Prostate gland (tissue), 2 donors: ENCODE data around the gene LTBP3. TPM values are rescaled to one million over a fixed set of nuclear protein-coding genes. Genes with fewer than 3 reads are reported as not detected.

Experiments used
- DNase-seq: peaks from one replicate; pipeline ENCODE4 v3.0.0-alpha.2; 2019; ENCODE audit warnings: low spot score
- H3K27ac ChIP-seq, 2 donors: fragments of 200-600 bp; sonication (generic); 2 replicates each; pipeline ENCODE4 v1.5.1; 2017 to 2019
- H3K27me3 ChIP-seq: fragments of 200-600 bp; sonication (generic); replicated peaks from 2 replicates; pipeline ENCODE4 v1.5.1; 2019; ENCODE audit not compliant: insufficient read depth
- H3K36me3 ChIP-seq, 2 donors: fragments of 200-600 bp; sonication (generic); 1 replicate in 1 of 2; 2 replicates in 1 of 2; pipeline versions ENCODE4 v1.5.1 to v1.8.1; 2017 to 2019
- H3K4me1 ChIP-seq: fragments of 200-600 bp; sonication (generic); replicated peaks from 2 replicates; pipeline ENCODE4 v1.5.1; 2019
- H3K4me3 ChIP-seq, 2 donors: fragments of 200-600 bp; sonication (generic); 2 replicates each; pipeline ENCODE4 v1.5.1; 2017 to 2019
- H3K9me3 ChIP-seq: fragments of 200-600 bp; sonication (generic); 2 replicates; pipeline ENCODE4 v1.5.1; 2017
- POLR2A ChIP-seq: fragments of 450-650 bp; IDR thresholded peaks from one replicate; pipeline ENCODE4 v1.6.1; 2016; ENCODE audit warnings: antibody characterized with exemption, mild to moderate bottlenecking
- POLR2AphosphoS5 ChIP-seq: sonication (generic); formaldehyde crosslinking; IDR thresholded peaks from one replicate; pipeline ENCODE4 v1.6.1; 2017; ENCODE audit warnings: antibody characterized with exemption
- WGBS: methylation state at CpG from one replicate; pipeline ENCODE4 v1.1.5; 2018; 5-methylcytosine and 5-hydroxymethylcytosine counted together
- intact Hi-C: fragments of 100-400 bp; cut with DNase I; formaldehyde crosslinking; loops from one replicate; pipeline ENCODE4 v1.14.2; 2022
- total RNA-seq, 2 donors: library from RNA; depleted of rRNA; stranded (reverse); fragments of >200 nt; gene quantifications; one replicate each; pipeline ENCODE4 v1.1.0, GENCODE V29; 2016
- TF ChIP-seq, protein P1 (sequence below), 4 experiments: fragments of 200-600 bp in 2 of 4; fragments of 450-650 bp in 2 of 4; sonication (generic) in 2 of 4; IDR thresholded peaks; 1 replicate in 3 of 4; 2 replicates in 1 of 4; pipeline ENCODE4 v1.5.1; 2016 to 2019; ENCODE audit warnings: antibody characterized with exemption in 4 of 4, mild to moderate bottlenecking in 2 of 4, moderate library complexity in 2 of 4

The LTBP3 gene
- total RNA-seq, 2 donors from 2014 or later = 220 to 234 TPM

- peak overlapping the region; percentile 80 to 88 for H3K4me3 ChIP-seq
- H3K27me3 ChIP-seq = no peaks in the 10 kb centered on the region
- H3K4me1 ChIP-seq = peaks cover 29% of the 10 kb centered on the region
- H3K27ac ChIP-seq = peak overlapping the region; percentile 98 to 100
- intact Hi-C loops = loop anchor here (2.0 kb wide), 2 partner anchors 25 to 79 kb away; no protein-coding TSS in a partner anchor
- peak; percentile 72 for TF ChIP-seq POLR2A
- TF ChIP-seq POLR2AphosphoS5 = peak; percentile 100
- TF ChIP-seq, protein P1, sequence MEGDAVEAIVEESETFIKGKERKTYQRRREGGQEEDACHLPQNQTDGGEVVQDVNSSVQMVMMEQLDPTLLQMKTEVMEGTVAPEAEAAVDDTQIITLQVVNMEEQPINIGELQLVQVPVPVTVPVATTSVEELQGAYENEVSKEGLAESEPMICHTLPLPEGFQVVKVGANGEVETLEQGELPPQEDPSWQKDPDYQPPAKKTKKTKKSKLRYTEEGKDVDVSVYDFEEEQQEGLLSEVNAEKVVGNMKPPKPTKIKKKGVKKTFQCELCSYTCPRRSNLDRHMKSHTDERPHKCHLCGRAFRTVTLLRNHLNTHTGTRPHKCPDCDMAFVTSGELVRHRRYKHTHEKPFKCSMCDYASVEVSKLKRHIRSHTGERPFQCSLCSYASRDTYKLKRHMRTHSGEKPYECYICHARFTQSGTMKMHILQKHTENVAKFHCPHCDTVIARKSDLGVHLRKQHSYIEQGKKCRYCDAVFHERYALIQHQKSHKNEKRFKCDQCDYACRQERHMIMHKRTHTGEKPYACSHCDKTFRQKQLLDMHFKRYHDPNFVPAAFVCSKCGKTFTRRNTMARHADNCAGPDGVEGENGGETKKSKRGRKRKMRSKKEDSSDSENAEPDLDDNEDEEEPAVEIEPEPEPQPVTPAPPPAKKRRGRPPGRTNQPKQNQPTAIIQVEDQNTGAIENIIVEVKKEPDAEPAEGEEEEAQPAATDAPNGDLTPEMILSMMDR (IDR thresholded peaks at IDR 0.05) = peak in 1 of 4 experiments; percentile 29
- WGBS = under 1% methylated on average over 58 of the region's 61 CpGs
- peak; percentile 97 for DNase-seq
- H3K36me3 ChIP-seq = peaks cover under 1% of the 10 kb centered on the region in 2 donors
- H3K9me3 ChIP-seq = no peaks in the 10 kb centered on the region
Measured at GRCh38 chr11:65497141-65498041, 60.8 kb downstream of the LTBP3 start.

DNA sequence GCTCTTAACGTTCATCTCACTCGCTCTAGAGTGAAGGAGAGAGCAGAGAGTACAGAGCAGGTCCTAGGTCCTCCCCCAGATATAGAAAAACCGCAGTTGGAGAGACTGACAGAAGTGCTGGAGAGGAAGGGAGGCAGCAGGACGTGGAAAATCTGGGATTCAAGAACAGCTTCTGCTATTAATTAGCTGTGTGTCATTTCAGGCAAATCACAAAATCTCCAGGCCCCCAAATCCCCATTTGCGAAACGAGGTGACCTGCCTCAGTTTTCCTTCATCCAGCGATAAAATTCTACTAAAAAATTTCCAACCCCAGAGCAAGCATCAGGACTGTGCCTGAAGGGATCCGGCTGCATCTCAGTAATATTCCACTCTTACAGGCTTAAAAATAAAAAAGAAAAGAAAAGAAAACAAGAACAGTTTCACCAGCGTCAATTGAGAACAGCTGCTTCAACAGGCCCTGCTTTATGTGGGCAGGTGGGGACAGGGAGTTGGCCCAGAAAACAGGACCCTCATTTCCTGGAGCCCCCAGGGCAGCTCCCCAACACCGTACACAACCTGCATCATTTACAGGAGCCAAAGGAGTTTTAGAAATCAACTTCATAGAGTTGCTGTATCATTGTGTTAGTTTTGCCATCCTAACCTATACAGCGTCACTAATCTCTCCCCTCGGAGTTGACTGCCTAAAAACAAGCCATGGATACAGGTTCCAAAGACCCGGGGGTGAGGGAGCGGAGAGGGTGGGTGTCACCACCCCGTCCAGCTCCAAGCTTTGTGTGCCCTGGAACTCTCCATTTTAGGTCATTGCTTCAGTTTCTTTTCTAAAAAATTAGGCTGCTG, 61.6 kb downstream of the LTBP3 start:
- H3K9me3 ChIP-seq = no peaks in the 10 kb centered on the region
- no peaks in the 10 kb centered on the region for H3K27me3 ChIP-seq
- intact Hi-C loops = no loop called here
- DNase-seq = no peak
- TF ChIP-seq POLR2A (no peak), POLR2AphosphoS5 (no peak)
- TF ChIP-seq, protein P1 (IDR thresholded peaks at IDR 0.05) = no peak
- peaks cover 35% of the 10 kb centered on the region for H3K4me1 ChIP-seq
- H3K36me3 ChIP-seq = no peaks in the 10 kb centered on the region
- WGBS = 16% methylated on average over 15 of the region's 15 CpGs
- H3K4me3 ChIP-seq = peak overlapping the region; percentile 0 to 88
- peak overlapping the region; percentile 98 to 100 for H3K27ac ChIP-seq

DNA sequence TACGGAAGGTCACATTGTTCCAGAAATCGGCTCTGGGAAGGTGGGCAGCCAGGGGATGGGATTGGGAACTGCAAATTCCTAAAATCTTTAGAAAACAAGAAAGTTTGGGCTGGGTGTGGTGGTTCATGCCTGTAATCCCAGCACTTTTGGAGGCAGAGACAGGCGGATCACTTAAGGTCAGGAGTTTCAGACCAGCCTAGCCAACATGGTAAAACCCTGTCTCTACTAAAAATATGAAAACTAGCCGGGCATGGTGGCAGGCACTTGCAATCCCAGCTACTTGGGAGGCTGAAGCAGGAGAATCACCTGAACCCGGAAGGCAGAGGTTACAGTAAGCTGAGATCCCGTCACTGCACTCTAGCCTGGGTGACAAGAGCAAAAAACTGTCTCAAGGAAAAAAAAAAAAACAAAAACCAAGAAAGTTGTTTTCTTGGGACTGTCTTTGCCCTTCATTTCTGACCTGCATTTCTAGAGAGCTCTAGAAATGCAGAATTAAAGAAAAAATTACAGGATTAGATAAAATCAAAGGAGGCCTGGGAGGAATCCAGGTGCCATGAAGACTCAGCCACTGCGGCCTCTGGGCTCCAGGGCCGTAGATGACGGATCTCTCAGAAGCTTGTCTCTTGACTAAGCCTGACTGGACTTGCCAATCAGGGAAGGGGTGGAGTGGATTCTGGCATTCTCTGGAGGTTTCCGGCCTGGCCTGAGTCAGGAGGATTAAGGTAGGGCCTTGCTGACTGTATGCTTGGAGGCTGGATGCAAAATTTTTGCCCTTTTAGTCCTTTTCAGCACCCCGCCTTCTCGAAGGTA, 64.6 kb downstream of the LTBP3 start:
- 37% methylated on average over 12 of the region's 12 CpGs for WGBS
- no peaks in the 10 kb centered on the region for H3K36me3 ChIP-seq
- H3K27me3 ChIP-seq = no peaks in the 10 kb centered on the region
- peak; percentile 87 for DNase-seq
- peak overlapping the region; percentile 98 to 100 for H3K27ac ChIP-seq
- intact Hi-C loops = loop anchor here (2.0 kb wide), 1 partner anchor 17 kb away; no protein-coding TSS in a partner anchor
- H3K4me1 ChIP-seq = peaks cover 54% of the 10 kb centered on the region
- H3K4me3 ChIP-seq = no peak overlapping the region
- peak; percentile 94 for TF ChIP-seq POLR2AphosphoS5
- peak; percentile 67 for TF ChIP-seq POLR2A
- TF ChIP-seq, protein P1 (IDR thresholded peaks at IDR 0.05) = no peak
- H3K9me3 ChIP-seq = no peaks in the 10 kb centered on the region

GRCh38 chr11:65492637-65493366, 65.4 kb downstream of the LTBP3 start:
- intact Hi-C loops = loop anchor here (2.0 kb wide), 1 partner anchor 16 kb away; no protein-coding TSS in a partner anchor
- TF ChIP-seq, protein P1 (IDR thresholded peaks at IDR 0.05) = peak in 2 of 4 experiments; percentile 6 to 8
- TF ChIP-seq POLR2AphosphoS5 (peak; percentile 73), POLR2A (no peak)
- 28% methylated on average over 6 of the region's 6 CpGs for WGBS
- Histone ChIP-seq H3K27ac (peak overlapping the region; percentile 98 to 100), H3K4me3 (no peak overlapping the region), H3K4me1 (peaks cover 61% of the 10 kb centered on the region), H3K36me3 (no peaks in the 10 kb centered on the region), H3K27me3 (no peaks in the 10 kb centered on the region), H3K9me3 (no peaks in the 10 kb centered on the region)
- no peak for DNase-seq
